ENCODE results near the gene OXLD1.
"Not testable (repeated sequence)": the region's sequence is repeated elsewhere in the genome, so short reads cannot be mapped to it uniquely, and the experiment has no call there.

The OXLD1 gene

GRCh38 chr17:81648707-81649085 lies 17.7 kb downstream of the OXLD1 start:
- no peak for DNase-seq

- DNase-seq = no peak
Measured at GRCh38 chr17:81648013-81648706, 18.2 kb downstream of the OXLD1 start.

DNA sequence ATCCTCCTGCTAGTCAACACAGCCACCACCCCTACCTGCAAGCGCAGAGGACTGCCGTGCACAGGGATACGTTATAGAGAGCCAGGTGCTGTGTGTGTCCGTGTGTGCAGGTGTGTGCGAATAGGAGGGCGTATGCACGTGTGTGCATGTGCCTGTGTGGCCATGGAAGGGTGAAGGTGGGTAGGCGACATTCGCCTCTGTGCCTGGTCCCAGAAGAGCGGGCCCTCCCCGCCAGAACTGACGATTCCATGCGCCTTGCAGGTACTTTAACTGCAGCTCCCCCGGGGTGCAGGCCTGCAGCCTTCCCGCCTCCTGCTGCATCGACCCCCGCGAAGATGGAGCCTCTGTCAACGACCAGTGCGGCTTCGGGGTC lies 18.8 kb downstream of the OXLD1 start:
- no peak for DNase-seq

- no peak for DNase-seq
Measured at GRCh38 chr17:81646869-81647600, 19.4 kb downstream of the OXLD1 start.

DNA sequence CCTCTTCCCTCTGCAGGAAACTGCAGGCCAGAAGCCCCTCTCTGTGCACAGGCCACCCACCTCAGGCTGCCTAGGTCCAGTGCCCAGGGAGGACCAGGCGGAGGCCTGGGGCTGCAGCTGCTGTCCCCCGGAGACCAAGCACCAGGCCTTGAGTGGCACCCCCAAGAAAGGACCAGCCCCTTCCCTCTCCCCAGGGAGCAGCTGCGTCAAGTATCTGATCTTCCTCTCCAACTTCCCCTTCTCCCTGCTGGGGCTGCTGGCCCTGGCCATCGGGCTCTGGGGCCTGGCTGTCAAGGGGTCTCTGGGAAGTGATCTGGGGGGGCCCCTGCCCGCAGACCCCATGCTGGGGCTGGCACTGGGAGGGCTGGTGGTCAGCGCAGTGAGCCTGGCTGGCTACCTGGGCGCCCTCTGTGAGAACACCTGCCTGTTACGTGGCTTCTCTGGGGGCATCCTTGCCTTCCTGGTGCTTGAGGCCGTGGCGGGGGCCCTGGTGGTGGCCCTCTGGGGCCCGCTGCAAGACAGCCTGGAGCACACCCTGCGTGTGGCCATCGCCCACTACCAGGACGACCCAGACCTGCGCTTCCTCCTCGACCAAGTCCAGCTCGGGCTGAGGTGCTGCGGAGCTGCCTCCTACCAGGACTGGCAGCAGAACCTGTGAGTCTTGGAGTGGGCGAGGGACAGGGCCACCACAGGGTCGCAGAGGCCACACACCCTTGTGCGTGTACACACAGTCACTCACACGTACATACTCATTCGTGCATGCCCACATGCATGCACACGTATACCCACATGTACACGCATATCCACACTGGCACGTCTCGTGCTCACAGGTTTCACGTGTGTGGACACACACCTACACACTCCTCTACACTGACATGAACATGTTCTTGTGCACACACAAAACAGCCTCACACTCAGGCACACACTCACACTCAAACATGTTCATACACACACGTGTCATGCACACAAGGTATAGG lies 21.1 kb downstream of the OXLD1 start:
- no peak for DNase-seq

GRCh38 chr17:81644496-81644895 lies 21.9 kb downstream of the OXLD1 start:
- DNase-seq = no peak

- no peak for DNase-seq
Measured at GRCh38 chr17:81641825-81642489, 24.4 kb downstream of the OXLD1 start.

DNA sequence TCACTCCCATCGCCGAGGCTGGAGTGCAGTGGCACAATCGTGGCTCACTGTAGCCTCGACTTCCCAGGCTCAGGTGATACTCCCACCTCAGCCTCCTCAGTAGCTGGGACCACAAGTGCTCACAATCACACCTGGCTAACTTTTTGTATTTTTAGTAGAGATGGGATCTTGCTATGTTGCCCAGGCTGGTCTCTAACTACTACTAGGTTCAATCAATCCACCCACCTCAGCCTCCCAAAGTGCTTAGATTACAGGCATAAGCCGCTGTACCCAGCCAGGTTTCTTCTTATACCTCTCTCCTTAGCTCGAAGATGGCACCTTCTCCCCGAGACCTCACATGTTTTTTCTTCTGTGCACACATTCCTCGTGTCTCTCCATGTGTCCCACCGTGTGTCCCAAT lies 26.4 kb downstream of the OXLD1 start:
- DNase-seq = no peak

DNA sequence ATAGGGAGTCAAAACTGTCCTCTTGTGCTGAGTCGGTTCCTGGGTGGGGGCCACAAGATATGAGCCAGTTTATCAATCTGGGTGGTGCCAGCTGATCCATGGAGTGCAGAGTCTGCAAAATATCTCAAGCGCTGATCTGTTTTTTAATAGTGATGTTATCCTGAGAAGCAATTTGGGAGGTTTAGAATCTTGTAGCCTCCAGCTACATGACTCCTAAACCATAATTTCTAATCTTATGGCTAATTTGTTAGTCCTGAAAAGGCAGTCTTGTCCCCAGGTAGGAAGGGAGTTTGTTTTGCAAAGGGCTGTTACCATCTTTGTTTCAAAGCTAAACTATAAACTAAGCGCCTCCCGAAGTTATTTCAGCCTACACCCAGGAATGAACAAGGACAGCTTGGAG lies 27.7 kb downstream of the OXLD1 start:
- DNase-seq = no peak

DNA sequence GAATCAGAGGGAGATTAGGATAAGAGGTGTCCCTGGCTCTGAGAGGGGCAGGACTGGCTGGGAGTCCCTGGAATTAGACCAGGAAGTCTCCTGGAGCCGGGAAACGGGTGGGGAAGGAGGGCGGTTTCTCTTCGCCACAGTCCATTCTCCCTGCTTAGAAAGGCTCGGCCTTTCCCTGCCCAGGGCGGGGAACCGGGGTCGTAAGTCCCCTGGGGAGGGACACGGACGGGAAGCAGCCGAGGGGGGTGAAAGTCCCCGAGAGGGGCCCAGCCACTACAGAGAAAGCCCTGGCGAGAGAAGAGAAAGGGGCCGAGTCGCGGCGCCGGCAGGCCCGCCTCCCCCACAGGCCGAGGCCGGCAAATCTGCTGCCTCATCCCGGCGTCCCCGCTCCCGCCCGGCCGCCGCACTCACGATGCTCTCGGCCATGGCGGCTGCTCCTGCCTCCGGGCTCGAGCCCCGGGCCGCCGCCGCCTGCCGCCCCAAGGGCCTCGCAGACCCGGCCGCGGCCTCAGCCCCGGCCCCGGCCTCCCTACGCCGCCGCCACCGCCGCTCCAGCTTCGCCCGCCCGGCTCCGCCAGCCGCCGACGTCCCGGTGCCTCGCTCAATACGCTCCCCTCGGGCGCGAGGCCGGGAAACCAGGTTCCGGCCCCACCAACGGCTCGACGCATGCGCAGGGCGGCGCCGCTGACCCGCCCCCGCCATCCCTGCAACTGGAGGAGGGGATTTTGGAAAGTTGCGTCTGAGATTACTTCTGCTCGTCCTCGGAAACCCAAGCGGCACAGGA lies 29.7 kb downstream of the OXLD1 start, which contains the start of the genes NPLOC4 and TSPAN10:
NPLOC4 (minus strand) TSS at position 608 of the 784 bp plus-strand sequence; CDS start at position 426, 182 bp downstream.
TSPAN10 (plus strand) TSS at position 692 of the 784 bp plus-strand sequence. CDS start 5,217 bp downstream, outside the sequence.
- peak; percentile 74 for DNase-seq

DNA sequence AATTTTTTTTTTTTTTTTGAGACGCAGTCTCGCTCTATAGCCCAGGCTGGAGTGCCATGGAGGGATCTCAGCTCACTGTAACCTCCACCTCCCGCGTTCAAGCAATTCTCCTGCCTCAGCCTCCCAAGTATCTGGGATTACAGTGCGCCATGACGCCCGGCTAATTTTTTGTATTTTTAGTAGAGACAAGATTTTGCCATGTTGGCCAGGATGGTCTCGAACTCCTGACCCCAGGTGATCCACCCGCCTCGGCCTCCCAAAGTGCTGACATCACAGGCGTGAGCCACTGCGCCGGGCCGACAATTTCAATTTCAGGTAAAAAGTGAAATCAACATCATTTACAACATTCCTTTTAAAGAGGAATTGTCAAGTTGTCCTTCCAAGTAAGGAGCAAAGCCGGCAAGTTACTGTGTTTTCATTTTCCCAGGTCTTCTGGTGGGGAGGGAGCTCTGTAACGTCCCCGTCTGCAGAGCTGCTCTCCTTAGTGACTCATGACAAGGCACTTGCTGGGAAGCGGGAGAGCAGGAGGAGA lies 30.4 kb downstream of the OXLD1 start:
- no peak for DNase-seq

DNA sequence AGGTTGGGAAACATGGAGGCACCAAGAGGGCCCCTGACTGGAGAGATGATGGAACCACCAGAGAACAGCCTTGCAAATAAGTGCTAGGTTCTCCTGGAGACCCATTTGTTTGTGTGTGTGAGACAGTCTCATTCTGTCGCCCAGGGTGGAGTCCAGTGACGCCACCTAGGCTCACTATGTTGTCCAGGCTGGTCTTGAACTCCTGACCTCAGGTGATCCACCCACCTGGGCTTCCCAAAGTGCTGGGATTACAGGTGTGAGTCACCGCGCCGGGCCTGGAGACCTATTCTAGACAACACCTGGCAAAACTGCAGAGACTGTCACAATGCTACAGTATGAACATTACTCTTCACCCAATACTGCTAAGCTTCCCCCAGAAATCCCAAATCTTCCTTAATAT lies 31.0 kb downstream of the OXLD1 start:
- DNase-seq = no peak

GRCh38 chr17:81631482-81631881 lies 34.9 kb downstream of the OXLD1 start:
- no peak for DNase-seq

- no peak for DNase-seq
Measured at GRCh38 chr17:81630274-81630673, 36.1 kb downstream of the OXLD1 start.

DNA sequence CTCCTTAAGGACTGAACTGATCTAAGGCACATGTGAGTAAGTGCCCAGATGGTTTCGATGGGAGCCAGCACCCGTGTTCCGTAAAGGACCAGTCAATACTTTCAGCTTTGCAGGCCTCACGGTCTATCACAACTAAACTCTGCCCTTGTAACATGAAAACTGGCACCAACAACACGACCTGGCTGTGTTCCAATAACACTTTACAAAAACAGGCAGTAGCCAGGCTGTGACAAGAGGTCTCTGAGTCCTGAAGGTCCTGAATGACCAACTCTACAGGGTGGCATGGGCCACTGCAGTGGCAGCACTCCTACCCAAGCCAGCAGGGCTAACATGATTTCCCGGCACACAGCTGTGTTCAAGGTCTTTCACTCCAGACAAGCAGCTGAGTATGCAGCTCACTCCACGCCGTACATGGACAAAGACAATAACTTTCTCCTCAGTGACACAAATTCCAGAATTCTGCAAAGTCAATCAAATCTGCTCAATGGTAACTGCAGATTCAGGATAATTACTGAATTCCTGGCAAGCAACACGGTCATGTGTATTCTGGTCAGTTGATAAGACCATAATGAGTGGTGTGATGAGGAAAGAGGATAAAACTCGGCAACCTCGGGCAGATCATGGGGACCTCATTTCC lies 44.8 kb downstream of the OXLD1 start:
- DNase-seq = no peak

DNA sequence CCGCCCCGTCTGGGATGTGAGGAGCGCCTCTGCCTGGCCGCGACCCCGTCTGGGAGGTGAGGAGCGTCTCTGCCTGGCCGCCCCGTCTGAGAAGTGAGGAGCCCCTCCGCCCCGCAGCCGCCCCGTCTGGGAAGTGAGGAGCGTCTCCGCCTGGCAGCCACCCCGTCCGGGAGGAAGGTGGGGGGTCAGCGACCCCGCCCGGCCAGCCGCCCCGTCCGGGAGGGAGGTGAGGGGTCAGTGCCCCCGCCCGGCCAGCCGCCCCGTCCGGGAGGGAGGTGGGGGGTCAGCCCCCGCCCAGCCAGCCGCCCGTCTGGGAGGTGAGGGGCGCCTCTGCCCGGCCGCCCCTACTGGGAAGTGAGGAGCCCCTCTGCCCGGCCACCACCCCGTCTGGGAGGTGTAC lies 48.1 kb downstream of the OXLD1 start:
- not testable (repeated sequence) for DNase-seq

DNA sequence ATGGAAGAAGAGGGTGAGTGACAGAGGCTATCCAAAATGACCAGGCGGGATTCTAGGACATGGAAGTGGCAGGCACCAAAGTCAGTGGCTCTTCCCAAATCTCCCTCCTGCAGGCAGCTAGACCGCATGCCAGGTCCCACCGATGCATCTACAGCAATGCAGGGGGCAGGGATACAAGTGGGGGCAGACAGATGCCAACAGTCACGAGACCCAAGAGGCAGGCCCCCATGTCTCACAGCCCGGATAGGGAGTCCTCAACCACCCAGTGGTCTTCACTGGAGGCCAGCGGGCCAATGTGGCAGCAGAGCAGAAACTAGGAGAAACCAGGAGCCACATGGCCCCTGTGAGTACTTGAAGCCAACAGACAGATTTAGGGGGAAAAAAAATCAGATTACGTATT lies 49.5 kb downstream of the OXLD1 start:
- no peak for DNase-seq

DNA sequence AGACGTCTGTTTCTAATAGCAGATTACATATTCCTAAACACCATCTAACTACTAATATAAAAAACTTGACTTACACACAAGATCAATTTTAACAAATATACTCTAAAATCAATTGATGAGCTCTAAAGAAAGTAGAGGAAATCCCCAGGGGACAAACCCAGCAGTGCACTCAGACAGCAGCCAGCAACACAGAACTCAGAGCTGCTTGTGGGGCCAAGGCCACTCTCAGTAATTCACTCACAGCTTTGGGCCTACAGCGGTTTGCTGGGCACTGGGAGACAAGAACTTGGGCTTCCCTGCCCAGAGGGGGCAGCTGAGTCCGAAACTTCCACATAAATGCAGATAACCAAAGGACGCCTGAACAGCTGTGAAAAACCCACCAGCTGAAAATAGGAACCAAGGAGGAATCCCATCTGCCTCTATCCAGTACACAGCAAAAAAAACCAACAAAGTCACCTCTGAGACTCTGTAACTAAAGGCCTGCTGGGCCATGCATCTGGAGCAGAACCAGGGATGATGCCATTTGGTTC lies 50.9 kb downstream of the OXLD1 start:
- DNase-seq = no peak

Data from NCI-H2227 treated with DMSO at 0.1 percent for 48 hours (cell line).